HEK293 (cell line): ENCODE results near the gene WWOX.

Experiments
- CTCF ChIA-PET: fragments of 350-600 bp; formaldehyde crosslinking; extraction: SDS; loops from one replicate; lab custom pipeline; 2021; ENCODE audit warnings: antibody characterized with exemption; lab: Yijun Ruan, JAX
- POLR2A ChIA-PET: fragments of 300-600 bp; formaldehyde crosslinking; extraction: SDS; loops from one replicate; lab custom pipeline; 2020; ENCODE audit warnings: antibody characterized with exemption, inconsistent platforms; lab: Yijun Ruan, JAX
- H3K27ac ChIP-seq: fragments of 200-500 bp; sonication (Bioruptor generic); 2 replicates; pipeline ENCODE4 v1.5.1; 2014; ENCODE audit warnings: low read depth, low read length, control low read depth, inconsistent platforms; ENCODE audit errors: extremely low read depth
- H3K36me3 ChIP-seq, 2 experiments: fragments of 200-500 bp in 1 of 2; sonication (Bioruptor generic) in 1 of 2; 1 replicate in 1 of 2; 2 replicates in 1 of 2; pipeline ENCODE4 v1.5.1; 2014 to 2017; ENCODE audit warnings: inconsistent platforms in 2 of 2, low read length in 2 of 2; ENCODE audit not compliant: control insufficient read depth in 2 of 2, insufficient read depth in 1 of 2
- H3K4me1 ChIP-seq: fragments of 200-500 bp; sonication (Bioruptor generic); 2 replicates; pipeline ENCODE4 v1.5.1; 2014; ENCODE audit warnings: mild to moderate bottlenecking, low read length, inconsistent platforms; ENCODE audit not compliant: control insufficient read depth, insufficient read depth
- H3K4me3 ChIP-seq: 2 replicates; pipeline ENCODE4 v1.5.1; 2011; ENCODE audit warnings: low read depth, mild to moderate bottlenecking, control low read depth, low read length, moderate library complexity
- H3K9me3 ChIP-seq: fragments of 200-500 bp; sonication (Bioruptor generic); 2 replicates; pipeline ENCODE4 v1.5.1; 2014; ENCODE audit warnings: low read depth, low read length, inconsistent platforms; ENCODE audit not compliant: control insufficient read depth, insufficient read depth
- GLIS2 ChIP-seq: fragments of 450-650 bp; formaldehyde crosslinking; IDR thresholded peaks from 2 replicates; pipeline ENCODE4 v1.5.1; 2016; ENCODE audit warnings: missing biosample characterization, missing genetic modification characterization
- KLF9 ChIP-seq: fragments of 450-650 bp; formaldehyde crosslinking; IDR thresholded peaks from 2 replicates; pipeline ENCODE4 v1.5.1; 2016; ENCODE audit warnings: missing biosample characterization, missing genetic modification characterization, low read depth
- SALL2 ChIP-seq: fragments of 450-650 bp; formaldehyde crosslinking; IDR thresholded peaks from 2 replicates; pipeline ENCODE4 v1.5.0; 2017; ENCODE audit warnings: missing biosample characterization, mild to moderate bottlenecking, missing genetic modification characterization, borderline replicate concordance
- ZBTB17 ChIP-seq: fragments of 450-650 bp; formaldehyde crosslinking; IDR thresholded peaks from 2 replicates; pipeline ENCODE4 v1.5.1; 2016; ENCODE audit warnings: missing biosample characterization, missing genetic modification characterization
- ZFP69B ChIP-seq: fragments of 450-650 bp; formaldehyde crosslinking; IDR thresholded peaks from 2 replicates; pipeline ENCODE4 v1.5.1; 2016; ENCODE audit warnings: missing biosample characterization, missing genetic modification characterization
- ZNF10 ChIP-seq: fragments of 450-650 bp; formaldehyde crosslinking; IDR thresholded peaks from 2 replicates; pipeline ENCODE4 v1.5.1; 2017; ENCODE audit warnings: missing biosample characterization, missing genetic modification characterization
- ZNF223 ChIP-seq: fragments of 450-650 bp; formaldehyde crosslinking; IDR thresholded peaks from 2 replicates; pipeline ENCODE4 v1.5.1; 2016; ENCODE audit warnings: missing biosample characterization, missing genetic modification characterization
- ZNF266 ChIP-seq: fragments of 450-650 bp; formaldehyde crosslinking; IDR thresholded peaks from 2 replicates; pipeline ENCODE4 v1.5.1; 2016; ENCODE audit warnings: missing biosample characterization, missing genetic modification characterization, low read depth
- ZNF394 ChIP-seq: fragments of 450-650 bp; formaldehyde crosslinking; IDR thresholded peaks from 2 replicates; pipeline ENCODE4 v1.5.1; 2016; ENCODE audit warnings: missing biosample characterization, missing genetic modification characterization, mild to moderate bottlenecking, moderate library complexity, borderline replicate concordance
- ZNF530 ChIP-seq: fragments of 450-650 bp; formaldehyde crosslinking; IDR thresholded peaks from 2 replicates; pipeline ENCODE4 v1.5.1; 2016; ENCODE audit warnings: low read depth, missing biosample characterization, missing genetic modification characterization
- ZNF548 ChIP-seq: fragments of 450-650 bp; formaldehyde crosslinking; IDR thresholded peaks from 2 replicates; pipeline ENCODE4 v1.5.1; 2016; ENCODE audit warnings: missing biosample characterization, missing genetic modification characterization
- ZNF558 ChIP-seq: fragments of 450-650 bp; formaldehyde crosslinking; IDR thresholded peaks from 2 replicates; pipeline ENCODE4 v1.5.1; 2016; ENCODE audit warnings: missing biosample characterization, missing genetic modification characterization
- ZNF624 ChIP-seq: fragments of 450-650 bp; formaldehyde crosslinking; IDR thresholded peaks from 2 replicates; pipeline ENCODE4 v1.5.1; 2017; ENCODE audit warnings: missing biosample characterization, missing genetic modification characterization
- ZSCAN30 ChIP-seq: fragments of 450-650 bp; IDR thresholded peaks from 2 replicates; pipeline ENCODE4 v1.5.1; 2018; ENCODE audit warnings: missing biosample characterization, mild to moderate bottlenecking, missing genetic modification characterization, moderate library complexity
- TF ChIP-seq, protein P1 (sequence below): sonication (generic); formaldehyde crosslinking; IDR thresholded peaks from 2 replicates; pipeline ENCODE4 v1.8.1; 2022; ENCODE audit warnings: mild to moderate bottlenecking, moderate library complexity, missing genetic modification reagents
- TF ChIP-seq, protein P2 (sequence below): fragments of 450-650 bp; formaldehyde crosslinking; conservative IDR thresholded peaks from 2 replicates; pipeline ENCODE4 v1.5.1; 2016; ENCODE audit warnings: low read depth, missing biosample characterization, missing genetic modification characterization
- TF ChIP-seq, protein P3 (sequence below): fragments of 450-650 bp; formaldehyde crosslinking; IDR thresholded peaks from 2 replicates; pipeline ENCODE4 v1.5.1; 2017; ENCODE audit warnings: missing biosample characterization, missing genetic modification characterization
- TF ChIP-seq, protein P4 (sequence below): fragments of 450-650 bp; formaldehyde crosslinking; IDR thresholded peaks from 2 replicates; pipeline ENCODE4 v1.5.1; 2016; ENCODE audit warnings: missing biosample characterization, missing genetic modification characterization
- TF ChIP-seq, protein P5 (sequence below): fragments of 450-650 bp; formaldehyde crosslinking; IDR thresholded peaks from 2 replicates; pipeline ENCODE4 v1.5.1; 2016; ENCODE audit warnings: missing biosample characterization, missing genetic modification characterization
- TF ChIP-seq, protein P6 (sequence below): fragments of 450-650 bp; formaldehyde crosslinking; IDR thresholded peaks from 2 replicates; pipeline ENCODE4 v1.5.1; 2016; ENCODE audit warnings: missing biosample characterization, missing genetic modification characterization, low read depth
- TF ChIP-seq, protein P7 (sequence below): fragments of 450-650 bp; IDR thresholded peaks from 2 replicates; pipeline ENCODE4 v1.5.1; 2018; ENCODE audit warnings: missing biosample characterization, mild to moderate bottlenecking, missing genetic modification characterization

WWOX gene

DNA sequence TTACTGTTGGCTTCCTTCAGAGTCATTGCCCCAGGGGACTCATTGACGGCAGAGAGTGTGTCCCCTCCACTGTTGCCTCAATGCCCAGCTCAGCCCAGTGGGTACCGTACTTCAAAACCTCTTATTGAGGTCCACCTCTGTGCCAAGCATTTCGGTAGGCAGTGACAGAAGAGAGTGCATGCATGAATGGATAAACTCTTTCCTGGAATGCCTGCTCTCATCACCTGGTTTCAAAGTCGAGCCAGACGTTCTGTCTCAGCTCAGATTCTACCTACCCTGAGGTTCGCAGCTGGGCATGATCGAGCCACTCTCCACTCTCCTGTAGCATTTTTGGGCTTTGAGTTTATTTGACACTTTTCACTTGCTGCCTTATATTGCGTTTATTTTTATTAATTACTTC lies 854.1 kb downstream of the WWOX start:
- POLR2A ChIA-PET = no interaction called here

DNA sequence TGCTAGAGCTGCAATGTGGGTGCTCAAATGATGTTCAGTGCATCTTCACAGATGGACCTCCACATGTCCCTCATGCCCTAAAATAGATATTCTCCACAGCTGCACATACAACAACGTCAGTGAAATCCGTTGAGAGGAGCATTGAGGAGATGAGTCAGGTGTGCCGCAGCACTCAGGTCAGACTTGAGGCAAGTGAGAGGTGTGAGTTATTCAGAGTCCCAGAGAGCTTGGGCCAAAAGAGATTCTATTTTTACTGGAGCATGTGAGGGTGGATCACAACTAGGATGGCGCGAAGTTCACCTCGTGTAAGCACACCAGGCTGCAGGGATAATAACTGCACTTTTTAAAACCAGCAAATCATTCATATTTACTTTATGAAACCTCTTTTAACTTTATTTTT lies 855.8 kb downstream of the WWOX start:
- Histone ChIP-seq H3K4me3 (no peak overlapping the region), H3K4me1 (no peaks in the 10 kb centered on the region), H3K36me3 (no peaks in the 10 kb centered on the region), H3K9me3 (no peaks in the 10 kb centered on the region), H3K27ac (no peak overlapping the region)
- CTCF ChIA-PET = interaction anchor here (1.3 kb wide), 1 partner anchor 31 kb away, joined by 3 read pairs; no protein-coding TSS in a partner anchor
- POLR2A ChIA-PET = no interaction called here
- TF ChIP-seq, protein P1, sequence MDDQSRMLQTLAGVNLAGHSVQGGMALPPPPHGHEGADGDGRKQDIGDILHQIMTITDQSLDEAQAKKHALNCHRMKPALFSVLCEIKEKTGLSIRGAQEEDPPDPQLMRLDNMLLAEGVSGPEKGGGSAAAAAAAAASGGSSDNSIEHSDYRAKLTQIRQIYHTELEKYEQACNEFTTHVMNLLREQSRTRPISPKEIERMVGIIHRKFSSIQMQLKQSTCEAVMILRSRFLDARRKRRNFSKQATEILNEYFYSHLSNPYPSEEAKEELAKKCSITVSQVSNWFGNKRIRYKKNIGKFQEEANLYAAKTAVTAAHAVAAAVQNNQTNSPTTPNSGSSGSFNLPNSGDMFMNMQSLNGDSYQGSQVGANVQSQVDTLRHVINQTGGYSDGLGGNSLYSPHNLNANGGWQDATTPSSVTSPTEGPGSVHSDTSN (CRISPR knock-in tag) = no peak
- TF ChIP-seq ZNF10 (no peak), ZSCAN30 (tag by site-specific recombination) (no peak)
- TF ChIP-seq, protein P2, sequence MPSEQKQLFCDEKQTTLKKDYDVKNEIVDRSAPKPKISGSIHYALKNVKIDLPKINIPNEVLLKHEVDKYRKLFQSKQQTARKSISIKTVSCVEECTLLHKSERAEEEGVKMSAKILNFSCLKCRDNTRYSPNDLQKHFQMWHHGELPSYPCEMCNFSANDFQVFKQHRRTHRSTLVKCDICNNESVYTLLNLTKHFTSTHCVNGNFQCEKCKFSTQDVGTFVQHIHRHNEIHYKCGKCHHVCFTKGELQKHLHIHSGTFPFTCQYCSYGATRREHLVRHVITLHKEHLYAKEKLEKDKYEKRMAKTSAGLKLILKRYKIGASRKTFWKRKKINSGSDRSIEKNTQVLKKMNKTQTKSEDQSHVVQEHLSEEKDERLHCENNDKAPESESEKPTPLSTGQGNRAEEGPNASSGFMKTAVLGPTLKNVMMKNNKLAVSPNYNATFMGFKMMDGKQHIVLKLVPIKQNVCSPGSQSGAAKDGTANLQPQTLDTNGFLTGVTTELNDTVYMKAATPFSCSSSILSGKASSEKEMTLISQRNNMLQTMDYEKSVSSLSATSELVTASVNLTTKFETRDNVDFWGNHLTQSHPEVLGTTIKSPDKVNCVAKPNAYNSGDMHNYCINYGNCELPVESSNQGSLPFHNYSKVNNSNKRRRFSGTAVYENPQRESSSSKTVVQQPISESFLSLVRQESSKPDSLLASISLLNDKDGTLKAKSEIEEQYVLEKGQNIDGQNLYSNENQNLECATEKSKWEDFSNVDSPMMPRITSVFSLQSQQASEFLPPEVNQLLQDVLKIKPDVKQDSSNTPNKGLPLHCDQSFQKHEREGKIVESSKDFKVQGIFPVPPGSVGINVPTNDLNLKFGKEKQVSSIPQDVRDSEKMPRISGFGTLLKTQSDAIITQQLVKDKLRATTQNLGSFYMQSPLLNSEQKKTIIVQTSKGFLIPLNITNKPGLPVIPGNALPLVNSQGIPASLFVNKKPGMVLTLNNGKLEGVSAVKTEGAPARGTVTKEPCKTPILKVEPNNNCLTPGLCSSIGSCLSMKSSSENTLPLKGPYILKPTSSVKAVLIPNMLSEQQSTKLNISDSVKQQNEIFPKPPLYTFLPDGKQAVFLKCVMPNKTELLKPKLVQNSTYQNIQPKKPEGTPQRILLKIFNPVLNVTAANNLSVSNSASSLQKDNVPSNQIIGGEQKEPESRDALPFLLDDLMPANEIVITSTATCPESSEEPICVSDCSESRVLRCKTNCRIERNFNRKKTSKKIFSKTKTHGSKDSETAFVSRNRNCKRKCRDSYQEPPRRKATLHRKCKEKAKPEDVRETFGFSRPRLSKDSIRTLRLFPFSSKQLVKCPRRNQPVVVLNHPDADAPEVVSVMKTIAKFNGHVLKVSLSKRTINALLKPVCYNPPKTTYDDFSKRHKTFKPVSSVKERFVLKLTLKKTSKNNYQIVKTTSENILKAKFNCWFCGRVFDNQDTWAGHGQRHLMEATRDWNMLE (tag by site-specific recombination) = no peak
- TF ChIP-seq, protein P3, sequence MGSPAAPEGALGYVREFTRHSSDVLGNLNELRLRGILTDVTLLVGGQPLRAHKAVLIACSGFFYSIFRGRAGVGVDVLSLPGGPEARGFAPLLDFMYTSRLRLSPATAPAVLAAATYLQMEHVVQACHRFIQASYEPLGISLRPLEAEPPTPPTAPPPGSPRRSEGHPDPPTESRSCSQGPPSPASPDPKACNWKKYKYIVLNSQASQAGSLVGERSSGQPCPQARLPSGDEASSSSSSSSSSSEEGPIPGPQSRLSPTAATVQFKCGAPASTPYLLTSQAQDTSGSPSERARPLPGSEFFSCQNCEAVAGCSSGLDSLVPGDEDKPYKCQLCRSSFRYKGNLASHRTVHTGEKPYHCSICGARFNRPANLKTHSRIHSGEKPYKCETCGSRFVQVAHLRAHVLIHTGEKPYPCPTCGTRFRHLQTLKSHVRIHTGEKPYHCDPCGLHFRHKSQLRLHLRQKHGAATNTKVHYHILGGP (tag by site-specific recombination) = no peak

More for the DNA sequence above, 854.1 kb downstream of the WWOX start:
- CTCF ChIA-PET = no interaction called here
- no peak for TF ChIP-seq ZFP69B (tag by site-specific recombination)
- TF ChIP-seq ZNF548 = no peak
- TF ChIP-seq GLIS2 = no peak
- no peak for TF ChIP-seq ZNF266 (tag by site-specific recombination)
- TF ChIP-seq SALL2 (tag by site-specific recombination) = no peak
- no peak for TF ChIP-seq KLF9
- no peak for TF ChIP-seq ZBTB17 (tag by site-specific recombination)
- TF ChIP-seq, protein P4, sequence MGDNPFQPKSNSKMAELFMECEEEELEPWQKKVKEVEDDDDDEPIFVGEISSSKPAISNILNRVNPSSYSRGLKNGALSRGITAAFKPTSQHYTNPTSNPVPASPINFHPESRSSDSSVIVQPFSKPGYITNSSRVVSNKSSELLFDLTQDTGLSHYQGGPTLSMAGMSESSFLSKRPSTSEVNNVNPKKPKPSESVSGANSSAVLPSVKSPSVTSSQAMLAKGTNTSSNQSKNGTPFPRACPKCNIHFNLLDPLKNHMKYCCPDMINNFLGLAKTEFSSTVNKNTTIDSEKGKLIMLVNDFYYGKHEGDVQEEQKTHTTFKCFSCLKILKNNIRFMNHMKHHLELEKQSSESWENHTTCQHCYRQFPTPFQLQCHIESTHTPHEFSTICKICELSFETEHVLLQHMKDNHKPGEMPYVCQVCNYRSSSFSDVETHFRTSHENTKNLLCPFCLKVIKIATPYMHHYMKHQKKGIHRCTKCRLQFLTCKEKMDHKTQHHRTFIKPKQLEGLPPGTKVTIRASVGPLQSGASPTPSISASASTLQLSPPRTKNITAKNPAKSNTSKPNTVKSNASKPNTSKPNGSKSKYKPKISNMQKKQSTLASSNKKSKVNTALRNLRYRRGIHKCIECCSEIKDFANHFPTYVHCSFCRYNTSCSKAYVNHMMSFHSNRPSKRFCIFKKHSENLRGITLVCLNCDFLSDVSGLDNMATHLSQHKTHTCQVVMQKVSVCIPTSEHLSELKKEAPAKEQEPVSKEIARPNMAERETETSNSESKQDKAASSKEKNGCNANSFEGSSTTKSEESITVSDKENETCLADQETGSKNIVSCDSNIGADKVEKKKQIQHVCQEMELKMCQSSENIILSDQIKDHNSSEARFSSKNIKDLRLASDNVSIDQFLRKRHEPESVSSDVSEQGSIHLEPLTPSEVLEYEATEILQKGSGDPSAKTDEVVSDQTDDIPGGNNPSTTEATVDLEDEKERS (tag by site-specific recombination) = no peak
- TF ChIP-seq, protein P5, sequence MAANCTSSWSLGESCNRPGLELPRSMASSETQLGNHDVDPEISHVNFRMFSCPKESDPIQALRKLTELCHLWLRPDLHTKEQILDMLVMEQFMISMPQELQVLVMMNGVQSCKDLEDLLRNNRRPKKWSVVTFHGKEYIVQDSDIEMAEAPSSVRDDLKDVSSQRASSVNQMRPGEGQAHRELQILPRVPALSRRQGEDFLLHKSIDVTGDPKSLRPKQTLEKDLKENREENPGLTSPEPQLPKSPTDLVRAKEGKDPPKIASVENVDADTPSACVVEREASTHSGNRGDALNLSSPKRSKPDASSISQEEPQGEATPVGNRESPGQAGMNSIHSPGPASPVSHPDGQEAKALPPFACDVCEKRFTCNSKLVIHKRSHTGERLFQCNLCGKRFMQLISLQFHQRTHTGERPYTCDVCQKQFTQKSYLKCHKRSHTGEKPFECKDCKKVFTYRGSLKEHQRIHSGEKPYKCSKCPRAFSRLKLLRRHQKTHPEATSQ (tag by site-specific recombination) = no peak
- no peak for TF ChIP-seq ZNF558 (tag by site-specific recombination)
- TF ChIP-seq, protein P6, sequence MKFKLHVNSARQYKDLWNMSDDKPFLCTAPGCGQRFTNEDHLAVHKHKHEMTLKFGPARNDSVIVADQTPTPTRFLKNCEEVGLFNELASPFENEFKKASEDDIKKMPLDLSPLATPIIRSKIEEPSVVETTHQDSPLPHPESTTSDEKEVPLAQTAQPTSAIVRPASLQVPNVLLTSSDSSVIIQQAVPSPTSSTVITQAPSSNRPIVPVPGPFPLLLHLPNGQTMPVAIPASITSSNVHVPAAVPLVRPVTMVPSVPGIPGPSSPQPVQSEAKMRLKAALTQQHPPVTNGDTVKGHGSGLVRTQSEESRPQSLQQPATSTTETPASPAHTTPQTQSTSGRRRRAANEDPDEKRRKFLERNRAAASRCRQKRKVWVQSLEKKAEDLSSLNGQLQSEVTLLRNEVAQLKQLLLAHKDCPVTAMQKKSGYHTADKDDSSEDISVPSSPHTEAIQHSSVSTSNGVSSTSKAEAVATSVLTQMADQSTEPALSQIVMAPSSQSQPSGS = no peak
- no peak for TF ChIP-seq ZNF394 (tag by site-specific recombination)
- TF ChIP-seq ZNF530 (tag by site-specific recombination) = no peak
- TF ChIP-seq ZNF624 = no peak
- no peak for TF ChIP-seq ZNF223 (tag by site-specific recombination)
- TF ChIP-seq, protein P7, sequence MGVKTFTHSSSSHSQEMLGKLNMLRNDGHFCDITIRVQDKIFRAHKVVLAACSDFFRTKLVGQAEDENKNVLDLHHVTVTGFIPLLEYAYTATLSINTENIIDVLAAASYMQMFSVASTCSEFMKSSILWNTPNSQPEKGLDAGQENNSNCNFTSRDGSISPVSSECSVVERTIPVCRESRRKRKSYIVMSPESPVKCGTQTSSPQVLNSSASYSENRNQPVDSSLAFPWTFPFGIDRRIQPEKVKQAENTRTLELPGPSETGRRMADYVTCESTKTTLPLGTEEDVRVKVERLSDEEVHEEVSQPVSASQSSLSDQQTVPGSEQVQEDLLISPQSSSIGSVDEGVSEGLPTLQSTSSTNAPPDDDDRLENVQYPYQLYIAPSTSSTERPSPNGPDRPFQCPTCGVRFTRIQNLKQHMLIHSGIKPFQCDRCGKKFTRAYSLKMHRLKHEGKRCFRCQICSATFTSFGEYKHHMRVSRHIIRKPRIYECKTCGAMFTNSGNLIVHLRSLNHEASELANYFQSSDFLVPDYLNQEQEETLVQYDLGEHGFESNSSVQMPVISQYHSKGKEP (tag by site-specific recombination) = no peak
- H3K4me1 ChIP-seq = no peaks in the 10 kb centered on the region
- no peaks in the 10 kb centered on the region for H3K36me3 ChIP-seq
- H3K9me3 ChIP-seq = no peaks in the 10 kb centered on the region
- H3K27ac ChIP-seq = no peak overlapping the region
- no peak overlapping the region for H3K4me3 ChIP-seq
